ENCODE data around the gene RICTOR. TPM values are rescaled to one million over a fixed set of nuclear protein-coding genes. Genes with fewer than 3 reads are reported as not detected.

Gene RICTOR
- total and polyA plus RNA-seq, 9 of the 15 experiments (the other 6 are each of a cell fraction or from before 2014, with no cell fraction given), result 13.9 to 46.6 (median 22.6) TPM

DNA sequence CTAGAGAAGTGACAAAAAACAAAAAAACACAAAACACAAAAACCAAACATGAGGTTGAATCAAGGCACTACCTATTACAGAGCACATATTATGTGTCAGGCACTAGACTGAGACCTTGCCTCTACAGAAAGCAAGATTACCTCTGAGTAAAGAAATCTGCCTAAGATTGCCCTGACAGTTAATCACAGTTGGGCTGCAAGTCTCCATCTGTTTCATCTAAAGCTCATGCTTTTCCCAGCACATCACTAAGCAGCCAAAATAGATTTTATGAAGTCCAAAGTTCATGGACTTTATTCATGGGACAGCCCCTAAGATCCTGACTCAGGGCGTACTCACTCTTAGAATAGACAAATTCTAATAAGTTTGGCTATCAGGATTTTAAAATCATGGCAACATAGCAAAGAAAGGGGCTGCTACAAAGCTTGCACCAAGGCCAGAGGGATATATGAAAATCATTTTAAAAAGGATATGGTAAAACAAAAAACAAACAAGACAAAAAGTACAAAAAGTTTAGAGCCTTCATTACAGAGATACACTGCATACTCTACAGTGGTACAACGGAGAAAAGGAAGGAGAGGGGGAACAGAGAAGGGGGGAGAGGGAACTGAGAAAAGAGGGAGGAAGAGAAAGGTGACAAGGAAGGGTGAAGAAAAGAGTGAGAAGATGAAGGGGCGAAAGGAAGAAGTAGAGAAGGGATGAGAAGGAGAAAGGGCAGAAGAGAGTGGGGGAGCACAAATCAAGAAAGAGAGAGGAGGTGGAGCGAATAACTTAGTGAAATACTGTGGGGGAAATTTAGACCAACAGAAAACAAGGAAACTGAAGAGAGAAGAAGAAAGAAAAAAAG, 58.2 kb downstream of the RICTOR start:
- FAIRE-seq, result no peak
- BruUV-seq (replicated peaks), result no TSS peak
- TF ChIP-seq POLR2B (IDR thresholded peaks at IDR 0.05; ENCODE audit: low read depth, partially characterized antibody) (peak; percentile 39), RBM39 (optimal IDR thresholded peaks at IDR 0.05; ENCODE audit: low read depth, low read length) (no peak), HLTF (IDR thresholded peaks at IDR 0.05) (peak; percentile 45; the same call in 1 of the 2 replicates), OTX1 (CRISPR knock-in tag; IDR thresholded peaks at IDR 0.05) (0 out of 2 replicates have a peak, but pooled peaks have one; percentile 31), HDGF (IDR thresholded peaks at IDR 0.05) (peak; percentile 35; the same call in 1 of the 2 replicates), SUPT5H (IDR thresholded peaks at IDR 0.05) (peak; percentile 47; the same call in 1 of the 2 replicates), ZBTB7A (IDR thresholded peaks at IDR 0.05; ENCODE audit: borderline replicate concordance, control insufficient read depth, low read depth, low read length) (no peak), ZNF253 (CRISPR knock-in tag; conservative IDR thresholded peaks at IDR 0.05) (no peak), NR4A1 (CRISPR knock-in tag; IDR thresholded peaks at IDR 0.05) (no peak), NR4A1 (tag; IDR thresholded peaks at IDR 0.05) (no peak), THRAP3 (IDR thresholded peaks at IDR 0.05; ENCODE audit: borderline replicate concordance) (peak; percentile 84), MAFK (IDR thresholded peaks at IDR 0.05; ENCODE audit: low read length) (no peak), EHMT2 (IDR thresholded peaks at IDR 0.05) (peak; percentile 73; the same call in 1 of the 2 replicates), SREBF2 (CRISPR knock-in tag; IDR thresholded peaks at IDR 0.05) (no peak), KLF1 (tag; IDR thresholded peaks at IDR 0.05) (no peak), TSC22D4 (tag; IDR thresholded peaks at IDR 0.05) (peak; percentile 48; the same call in 1 of the 2 replicates)
- TF ChIP-seq, protein P1, sequence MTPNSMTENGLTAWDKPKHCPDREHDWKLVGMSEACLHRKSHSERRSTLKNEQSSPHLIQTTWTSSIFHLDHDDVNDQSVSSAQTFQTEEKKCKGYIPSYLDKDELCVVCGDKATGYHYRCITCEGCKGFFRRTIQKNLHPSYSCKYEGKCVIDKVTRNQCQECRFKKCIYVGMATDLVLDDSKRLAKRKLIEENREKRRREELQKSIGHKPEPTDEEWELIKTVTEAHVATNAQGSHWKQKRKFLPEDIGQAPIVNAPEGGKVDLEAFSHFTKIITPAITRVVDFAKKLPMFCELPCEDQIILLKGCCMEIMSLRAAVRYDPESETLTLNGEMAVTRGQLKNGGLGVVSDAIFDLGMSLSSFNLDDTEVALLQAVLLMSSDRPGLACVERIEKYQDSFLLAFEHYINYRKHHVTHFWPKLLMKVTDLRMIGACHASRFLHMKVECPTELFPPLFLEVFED (CRISPR knock-in tag; conservative IDR thresholded peaks at IDR 0.05), result peak; percentile 85; the same call in 1 of the 2 replicates
- TF ChIP-seq, protein P2, sequence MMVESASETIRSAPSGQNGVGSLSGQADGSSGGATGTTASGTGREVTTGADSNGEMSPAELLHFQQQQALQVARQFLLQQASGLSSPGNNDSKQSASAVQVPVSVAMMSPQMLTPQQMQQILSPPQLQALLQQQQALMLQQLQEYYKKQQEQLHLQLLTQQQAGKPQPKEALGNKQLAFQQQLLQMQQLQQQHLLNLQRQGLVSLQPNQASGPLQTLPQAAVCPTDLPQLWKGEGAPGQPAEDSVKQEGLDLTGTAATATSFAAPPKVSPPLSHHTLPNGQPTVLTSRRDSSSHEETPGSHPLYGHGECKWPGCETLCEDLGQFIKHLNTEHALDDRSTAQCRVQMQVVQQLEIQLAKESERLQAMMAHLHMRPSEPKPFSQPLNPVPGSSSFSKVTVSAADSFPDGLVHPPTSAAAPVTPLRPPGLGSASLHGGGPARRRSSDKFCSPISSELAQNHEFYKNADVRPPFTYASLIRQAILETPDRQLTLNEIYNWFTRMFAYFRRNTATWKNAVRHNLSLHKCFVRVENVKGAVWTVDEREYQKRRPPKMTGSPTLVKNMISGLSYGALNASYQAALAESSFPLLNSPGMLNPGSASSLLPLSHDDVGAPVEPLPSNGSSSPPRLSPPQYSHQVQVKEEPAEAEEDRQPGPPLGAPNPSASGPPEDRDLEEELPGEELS (CRISPR knock-in tag; IDR thresholded peaks at IDR 0.05; ENCODE audit: borderline replicate concordance), result no peak
- TF ChIP-seq, protein P3, sequence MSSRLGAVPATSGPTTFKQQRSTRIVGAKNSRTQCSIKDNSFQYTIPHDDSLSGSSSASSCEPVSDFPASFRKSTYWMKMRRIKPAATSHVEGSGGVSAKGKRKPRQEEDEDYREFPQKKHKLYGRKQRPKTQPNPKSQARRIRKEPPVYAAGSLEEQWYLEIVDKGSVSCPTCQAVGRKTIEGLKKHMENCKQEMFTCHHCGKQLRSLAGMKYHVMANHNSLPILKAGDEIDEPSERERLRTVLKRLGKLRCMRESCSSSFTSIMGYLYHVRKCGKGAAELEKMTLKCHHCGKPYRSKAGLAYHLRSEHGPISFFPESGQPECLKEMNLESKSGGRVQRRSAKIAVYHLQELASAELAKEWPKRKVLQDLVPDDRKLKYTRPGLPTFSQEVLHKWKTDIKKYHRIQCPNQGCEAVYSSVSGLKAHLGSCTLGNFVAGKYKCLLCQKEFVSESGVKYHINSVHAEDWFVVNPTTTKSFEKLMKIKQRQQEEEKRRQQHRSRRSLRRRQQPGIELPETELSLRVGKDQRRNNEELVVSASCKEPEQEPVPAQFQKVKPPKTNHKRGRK (tag; IDR thresholded peaks at IDR 0.05), result peak; percentile 54; the same call in 1 of the 2 replicates

More for the DNA sequence above, 58.2 kb downstream of the RICTOR start:
- Histone ChIP-seq H3K36me3 (ENCODE audit: control insufficient read depth, insufficient read depth, low read length) (peaks cover 60% of the 10 kb centered on the region), H3K4me1 (replicated peaks in 1 of 2; ENCODE audit: control insufficient read depth in 2 of 2, insufficient read depth in 2 of 2, low read length in 2 of 2) (peaks cover 0 to 13% of the 10 kb centered on the region in 2 experiments; a peak in 3 of 5 replicates), H3K27me3 (ENCODE audit: control insufficient read depth in 2 of 2, insufficient read depth in 2 of 2, low read length in 2 of 2) (no peaks in the 10 kb centered on the region), H3K9me3 (replicated peaks; ENCODE audit: control insufficient read depth, insufficient read depth, low read depth, low read length) (peaks cover 16% of the 10 kb centered on the region), H3K9me1 (ENCODE audit: control insufficient read depth, insufficient read depth, low read length) (no peaks in the 10 kb centered on the region), H3K79me2 (ENCODE audit: control insufficient read depth, insufficient read depth, low read length) (peaks cover 41% of the 10 kb centered on the region), H3K27ac (ENCODE audit: extremely low read depth, low read depth, low read length) (peak overlapping the region; percentile 21; the same call in 1 of the 3 replicates), H3K4me2 (ENCODE audit: insufficient read depth, low read length) (no peak overlapping the region), H3K9ac (ENCODE audit: insufficient read depth in 1 of 2, low read depth in 2 of 2, low read length in 2 of 2) (no peak overlapping the region; a peak in 1 of 4 replicates), H3K4me3 (no peak overlapping the region), H2AFZ (ENCODE audit: low read depth, low read length) (no peak overlapping the region), H4K20me1 (replicated peaks; ENCODE audit: control insufficient read depth, insufficient read depth, low read length) (no peaks in the 10 kb centered on the region)
- intact Hi-C loops (cut with micrococcal nuclease), result no loop called here
- 42% methylated on average over 4 of the region's 4 CpGs for WGBS (ENCODE audit: insufficient coverage, low coverage, missing lambda C conversion rate)
- CTCF ChIA-PET (ENCODE audit: low intra/inter-chr PET ratio), result no interaction called here
- ATAC-seq (peak; percentile 76), DNase-seq (ENCODE audit: extremely low read depth in 1 of 4, low spot score in 3 of 4) (no peak)
- POLR2A ChIA-PET, result interaction anchor here (0.9 kb wide), 1 partner anchor 10 kb away, joined by 4 read pairs; no protein-coding TSS in a partner anchor
- in situ Hi-C loops (cut with MboI), result no loop called here
